GM21423 (cell line): ENCODE results near the gene TTC32.
"Not testable (repeated sequence)": the region's sequence is repeated elsewhere in the genome, so short reads cannot be mapped to it uniquely, and the experiment has no call there.

Experiments used
- ATAC-seq: cut with Tn5 transposase; IDR thresholded peaks from one replicate; pipeline ENCODE4 v1.9.1; 2021; ENCODE audit warnings: mild to moderate bottlenecking, moderate library complexity; ENCODE audit not compliant: unreplicated experiment

The TTC32 gene

DNA sequence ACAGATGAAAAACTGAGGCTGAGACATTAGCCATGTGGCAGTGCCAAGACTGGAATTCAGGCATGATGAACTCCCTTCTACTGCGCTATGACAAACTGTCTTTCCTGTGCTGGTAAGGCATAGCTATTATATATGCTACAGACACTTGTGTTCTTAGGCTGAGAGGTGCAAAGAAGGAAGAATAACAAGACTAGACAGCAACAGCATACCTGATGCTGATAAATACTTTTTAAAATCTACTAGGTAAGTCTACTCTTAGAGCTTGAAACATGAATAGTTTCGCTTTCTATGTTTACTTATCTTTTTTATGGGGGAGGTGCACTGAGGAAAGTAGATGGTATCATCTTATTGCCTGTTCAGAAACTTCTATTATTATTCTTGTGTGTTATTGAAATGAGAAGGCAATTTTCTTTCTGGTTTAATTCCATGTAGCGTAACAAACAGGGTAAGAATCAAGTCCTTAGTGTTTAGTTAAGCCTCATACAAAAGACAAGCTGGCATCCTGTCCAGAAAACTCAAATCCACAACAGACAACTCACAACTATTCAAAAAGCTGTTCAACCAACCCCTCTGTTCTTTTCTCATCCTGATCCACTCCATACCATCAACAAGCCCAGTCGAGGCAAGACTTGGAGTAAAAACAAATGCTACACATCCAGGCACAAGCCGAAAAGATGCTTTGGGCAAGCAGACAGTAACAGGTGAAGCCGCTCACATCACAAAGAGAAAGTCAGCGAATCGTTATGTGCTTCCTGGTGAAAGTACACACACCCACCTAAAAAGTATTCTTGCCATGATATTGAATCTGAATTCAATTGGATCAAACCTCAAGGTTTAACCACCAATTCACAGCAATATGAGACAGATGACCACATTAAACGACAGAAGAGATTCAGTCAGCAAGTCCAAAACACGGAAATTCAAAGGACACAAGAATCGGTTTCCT lies 1.5 kb downstream of the TTC32 start:
- peak; percentile 23 for ATAC-seq

DNA sequence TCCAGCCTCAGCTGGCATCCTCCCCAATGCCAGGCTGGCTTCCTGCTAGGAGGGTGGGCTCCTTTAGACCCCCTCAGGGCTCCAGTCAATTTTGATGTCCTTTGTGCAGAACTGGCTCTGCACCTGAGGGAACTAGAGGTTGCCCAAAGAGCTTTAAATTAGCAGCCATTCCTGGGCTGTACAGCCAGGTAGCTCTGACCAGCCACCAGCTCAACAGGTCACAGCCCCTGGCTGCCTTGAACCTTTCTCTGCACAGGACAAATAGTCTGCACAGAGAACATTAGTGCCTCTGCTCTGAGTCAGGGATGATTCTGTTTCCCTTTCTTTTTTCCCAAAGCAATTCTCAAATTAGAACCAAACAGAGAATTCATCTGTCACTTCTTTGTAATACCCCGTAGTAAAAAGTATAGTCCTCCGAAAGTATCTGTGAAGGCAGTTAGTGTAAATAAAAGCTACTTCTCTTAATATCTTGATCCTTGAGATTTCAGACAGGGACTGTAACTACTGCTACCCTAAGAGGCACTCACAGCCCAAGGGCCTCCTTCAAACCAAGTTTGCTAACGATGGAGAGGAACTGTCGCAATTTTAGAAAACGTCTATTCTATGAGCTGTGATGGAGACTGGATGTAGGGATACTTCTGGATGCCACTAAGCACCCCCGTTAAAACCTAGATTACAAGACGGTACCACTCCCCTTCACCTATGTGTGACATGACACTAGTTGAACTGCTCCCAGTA lies 3.0 kb downstream of the TTC32 start:
- ATAC-seq = no peak

- ATAC-seq = no peak
Observed at GRCh38 chr2:19897623-19898245, 4.0 kb downstream of the TTC32 start.

- no peak for ATAC-seq
Observed at GRCh38 chr2:19895535-19895934, 6.2 kb downstream of the TTC32 start.

- ATAC-seq = peak; percentile 7
Observed at GRCh38 chr2:19894134-19894792, 7.5 kb downstream of the TTC32 start.

- peak; percentile 59 for ATAC-seq
Observed at GRCh38 chr2:19893520-19894133, 8.2 kb downstream of the TTC32 start.

DNA sequence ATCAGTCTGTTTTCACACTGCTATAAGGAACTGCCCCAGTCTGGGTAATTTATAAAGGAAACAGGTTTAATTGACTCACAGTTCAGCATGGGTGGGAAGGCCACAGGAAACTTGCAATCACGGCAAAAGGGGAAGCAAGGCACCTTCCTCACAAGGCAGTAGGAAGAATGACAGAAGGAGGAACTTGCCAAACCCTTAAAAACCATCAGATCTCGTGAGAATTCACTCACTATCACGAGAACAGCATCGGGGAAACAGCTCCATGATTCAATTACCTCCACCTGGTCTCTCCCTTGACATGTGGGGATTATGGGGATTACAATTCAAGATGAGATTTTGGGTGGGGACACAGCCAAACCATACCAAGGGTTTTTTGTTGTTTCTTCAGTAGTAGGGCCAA lies 9.8 kb downstream of the TTC32 start:
- ATAC-seq = not testable (repeated sequence)

DNA sequence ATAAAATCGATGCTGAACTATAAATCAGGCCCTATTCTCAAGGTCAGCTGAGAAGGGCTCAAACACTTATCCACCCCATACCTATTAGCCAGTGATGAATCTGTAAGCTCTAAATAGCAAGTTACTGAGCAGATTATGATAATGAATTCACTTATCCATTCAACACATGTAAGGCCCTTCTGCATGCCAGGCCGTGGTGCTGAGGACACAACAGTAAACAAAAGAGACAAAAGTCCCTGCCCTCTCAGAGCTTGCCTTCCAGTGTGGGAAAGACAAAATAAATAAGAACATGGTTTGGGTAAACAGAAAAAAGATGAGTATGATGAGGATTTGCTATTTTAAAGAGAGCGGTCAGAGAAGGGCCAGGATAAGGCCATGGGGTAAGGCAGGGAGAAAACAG lies 11.7 kb downstream of the TTC32 start:
- ATAC-seq = no peak

DNA sequence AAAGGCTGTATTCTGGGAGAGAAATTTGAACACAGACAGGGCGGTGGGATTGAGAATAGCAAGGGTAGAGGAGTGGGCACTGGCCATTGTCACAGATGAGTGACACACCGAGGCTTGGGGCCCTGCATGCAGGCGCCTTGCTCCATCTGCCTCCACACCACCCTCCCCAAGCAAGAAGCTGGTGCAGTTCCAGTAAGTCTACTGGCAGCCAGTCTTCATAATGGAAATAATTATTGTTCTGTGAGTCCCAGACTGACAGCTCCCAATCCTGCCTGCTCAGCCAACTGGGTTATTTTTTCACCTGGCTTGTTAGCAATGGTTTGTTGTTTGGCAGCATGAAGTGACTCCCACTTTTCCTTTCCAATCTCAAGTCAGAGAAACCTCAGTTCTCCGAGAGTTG lies 13.0 kb downstream of the TTC32 start:
- no peak for ATAC-seq

GRCh38 chr2:19887510-19887909 lies 14.3 kb downstream of the TTC32 start:
- no peak for ATAC-seq

GRCh38 chr2:19886261-19886660 lies 15.5 kb downstream of the TTC32 start:
- ATAC-seq = no peak

DNA sequence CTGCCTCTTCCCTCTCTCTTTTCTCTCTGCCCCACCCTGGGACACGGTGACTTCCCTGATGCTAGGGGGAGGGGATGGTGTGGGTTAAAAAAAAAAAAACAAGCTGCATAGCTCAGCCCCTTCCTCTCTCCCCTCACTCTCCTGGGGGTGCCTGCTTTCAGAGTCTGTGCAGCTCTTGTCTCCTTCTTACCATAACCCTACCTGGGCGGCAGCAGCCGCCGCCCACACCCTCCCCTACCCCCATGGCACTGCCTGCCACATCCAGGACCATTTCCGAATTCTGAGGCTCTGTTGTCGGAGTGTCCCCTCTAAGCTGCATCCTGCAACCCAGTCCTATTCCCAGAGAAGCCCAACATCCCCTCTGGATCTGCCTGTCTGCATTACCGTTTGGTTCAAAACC lies 16.0 kb downstream of the TTC32 start:
- ATAC-seq = no peak

DNA sequence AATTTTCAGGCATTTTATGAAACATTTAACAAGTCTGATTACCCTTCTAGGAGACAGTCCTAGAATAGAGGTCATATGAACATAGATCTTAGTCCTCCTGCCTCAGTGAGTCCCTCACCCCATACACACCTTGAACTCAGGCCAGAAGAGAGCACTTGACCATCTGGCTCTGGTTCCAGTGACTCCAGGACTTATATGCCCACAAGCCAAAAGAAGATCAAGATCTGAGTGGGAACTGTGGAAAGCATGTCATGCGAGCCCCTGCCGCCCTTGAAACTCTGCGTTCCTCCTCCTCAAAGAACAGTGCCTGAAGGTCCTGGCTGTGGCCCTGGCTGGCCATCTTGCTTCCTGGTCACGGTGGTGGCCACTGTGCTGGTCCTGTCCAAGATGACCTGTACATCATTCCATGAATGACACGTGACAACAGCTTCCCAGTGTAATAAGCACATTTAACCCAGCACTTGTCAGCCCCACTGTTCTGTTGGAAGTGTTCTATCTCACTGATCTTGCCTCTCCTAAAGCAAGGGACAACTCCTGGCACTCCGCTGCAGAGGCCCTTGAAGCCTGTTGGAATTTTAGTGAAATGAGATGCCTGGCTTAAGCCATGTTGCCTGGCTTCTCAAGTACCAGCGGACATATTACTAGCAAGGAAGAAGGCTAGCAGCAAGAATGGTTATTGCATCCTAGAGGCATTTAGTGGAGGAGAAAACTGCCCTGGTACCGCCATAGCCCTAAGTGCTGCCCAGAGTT lies 17.6 kb downstream of the TTC32 start:
- ATAC-seq = no peak

DNA sequence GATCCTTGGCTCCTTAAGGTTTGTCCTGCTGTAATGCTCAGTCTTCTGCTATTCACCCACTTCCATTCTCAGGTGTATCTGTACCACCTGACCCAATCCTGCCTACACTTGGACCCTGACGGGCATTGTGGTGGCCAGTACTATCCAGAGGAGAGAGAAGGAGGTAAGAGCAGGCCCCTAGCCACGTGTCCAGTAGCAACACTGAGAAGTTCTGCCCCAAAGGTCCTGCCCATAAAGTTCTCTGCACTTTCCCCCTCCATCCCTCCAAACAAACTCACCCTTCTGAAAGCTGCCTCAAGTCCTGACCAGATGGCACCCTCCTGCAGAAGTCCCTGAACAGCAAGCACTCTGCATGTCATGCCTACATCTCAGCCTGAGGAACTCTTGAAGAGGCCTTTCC lies 18.3 kb downstream of the TTC32 start:
- ATAC-seq = no peak

GRCh38 chr2:19882286-19882685 lies 19.5 kb downstream of the TTC32 start:
- ATAC-seq = no peak

- ATAC-seq = no peak
Observed at GRCh38 chr2:19881908-19882265, 19.9 kb downstream of the TTC32 start.

DNA sequence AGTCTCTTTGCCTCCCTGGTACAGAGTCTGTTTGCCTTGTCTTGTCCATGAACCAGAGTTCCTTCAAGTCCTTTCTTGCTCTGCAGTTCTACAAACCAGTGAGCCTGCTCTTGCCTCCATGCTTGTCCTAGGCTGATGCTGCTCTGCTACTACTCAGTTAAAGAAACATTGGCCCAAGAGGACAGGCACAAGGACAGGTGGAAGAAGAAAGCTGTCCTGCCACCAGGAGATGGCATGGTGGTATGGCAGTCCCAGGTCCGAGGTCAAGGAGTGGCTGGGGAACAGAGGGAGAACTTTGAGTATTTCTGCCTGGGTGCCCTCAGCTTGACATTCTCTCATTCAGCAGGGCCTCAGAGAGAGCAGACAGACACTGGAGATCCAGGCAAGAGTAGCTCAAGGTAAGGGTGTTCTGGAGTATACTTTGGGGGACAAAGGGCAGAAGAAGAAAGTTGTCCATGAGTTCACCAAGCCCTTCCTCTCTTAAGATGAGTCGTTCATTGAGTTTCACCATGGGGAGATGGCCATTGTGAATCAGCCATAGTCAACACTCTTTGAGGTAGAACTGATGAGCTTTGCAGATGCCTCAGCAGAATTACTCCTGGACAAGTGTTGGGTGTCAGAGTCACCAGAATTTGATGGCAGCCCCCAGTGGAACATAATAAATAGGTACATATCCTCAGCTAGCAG lies 20.4 kb downstream of the TTC32 start:
- no peak for ATAC-seq

- ATAC-seq = not testable (repeated sequence)
Observed at GRCh38 chr2:19880191-19880590, 21.6 kb downstream of the TTC32 start.

GRCh38 chr2:19879120-19879519 lies 22.7 kb downstream of the TTC32 start:
- no peak for ATAC-seq
